SU-DHL-6 (cell line): ENCODE measurements around the gene ZNF804B.

Source experiments
- CTCF ChIP-seq: fragments of 200-600 bp; sonication (generic); IDR thresholded peaks from one replicate; pipeline ENCODE4 v1.5.1; 2017; ENCODE audit warnings: antibody characterized with exemption, mild to moderate bottlenecking, low read length, moderate library complexity; ENCODE audit not compliant: insufficient read depth, poor library complexity, severe bottlenecking
- EZH2phosphoT487 ChIP-seq: fragments of 200-600 bp; sonication (generic), shearing (Covaris generic); conservative IDR thresholded peaks from 2 replicates; pipeline ENCODE4 v1.6.1; 2018; ENCODE audit warnings: mild to moderate bottlenecking, antibody characterized with exemption, low read length, moderate library complexity, mixed read lengths

- TF ChIP-seq CTCF (no peak), EZH2phosphoT487 (no peak)
Observed at GRCh38 chr7:89160107-89160506, 400.6 kb downstream of the ZNF804B start.
